Panc1 (cell line): ENCODE results near the gene DLGAP1.

Experiments used
- POLR2AphosphoS5 ChIP-seq: IDR thresholded peaks from 2 replicates; pipeline ENCODE4 v1.6.1; 2012; ENCODE audit warnings: mild to moderate bottlenecking, low read depth, low read length, moderate library complexity
- SIN3A ChIP-seq: IDR thresholded peaks from 2 replicates; pipeline ENCODE4 v1.6.1; 2012; ENCODE audit warnings: low read depth, mild to moderate bottlenecking, low read length, moderate library complexity, borderline replicate concordance; ENCODE audit not compliant: insufficient read depth
- TCF7L2 ChIP-seq: IDR thresholded peaks from 2 replicates; pipeline ENCODE4 v1.6.1; 2011; ENCODE audit warnings: mild to moderate bottlenecking, low read depth, low read length, inconsistent platforms
- TF ChIP-seq, protein P1 (sequence below): fragments of 450-650 bp; IDR thresholded peaks from 2 replicates; pipeline ENCODE4 v1.5.1; 2017; ENCODE audit warnings: mild to moderate bottlenecking
- TF ChIP-seq, protein P2 (sequence below), 2 experiments: IDR thresholded peaks; 2 replicates each; pipeline ENCODE4 v1.6.1; 2011 to 2012; ENCODE audit warnings: low read depth in 2 of 2, control low read depth in 1 of 2, low read length in 1 of 2, mild to moderate bottlenecking in 1 of 2, moderate library complexity in 1 of 2; ENCODE audit not compliant: insufficient read depth in 1 of 2

DNA sequence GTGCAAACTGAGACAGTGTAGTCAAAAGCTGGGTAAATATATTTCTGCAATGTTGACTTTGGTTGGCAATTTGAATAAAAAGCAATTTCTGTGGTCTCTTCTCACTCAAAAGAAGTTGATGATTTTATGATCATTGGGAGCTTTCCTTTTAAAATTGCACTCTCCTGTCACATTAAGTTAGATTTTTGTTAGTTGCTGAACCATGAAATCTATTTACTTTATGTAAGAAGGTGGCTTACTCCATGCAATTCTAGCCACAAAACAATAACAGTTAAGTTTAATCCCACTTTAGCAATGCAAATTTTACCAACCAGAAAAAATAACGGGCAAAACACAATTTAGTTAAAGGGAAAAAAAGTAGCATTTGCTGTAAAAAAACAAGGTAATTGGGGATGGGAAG, 48.3 kb downstream of the DLGAP1 start:
- no peak for TF ChIP-seq POLR2AphosphoS5
- TF ChIP-seq TCF7L2: no peak
- TF ChIP-seq, protein P1, sequence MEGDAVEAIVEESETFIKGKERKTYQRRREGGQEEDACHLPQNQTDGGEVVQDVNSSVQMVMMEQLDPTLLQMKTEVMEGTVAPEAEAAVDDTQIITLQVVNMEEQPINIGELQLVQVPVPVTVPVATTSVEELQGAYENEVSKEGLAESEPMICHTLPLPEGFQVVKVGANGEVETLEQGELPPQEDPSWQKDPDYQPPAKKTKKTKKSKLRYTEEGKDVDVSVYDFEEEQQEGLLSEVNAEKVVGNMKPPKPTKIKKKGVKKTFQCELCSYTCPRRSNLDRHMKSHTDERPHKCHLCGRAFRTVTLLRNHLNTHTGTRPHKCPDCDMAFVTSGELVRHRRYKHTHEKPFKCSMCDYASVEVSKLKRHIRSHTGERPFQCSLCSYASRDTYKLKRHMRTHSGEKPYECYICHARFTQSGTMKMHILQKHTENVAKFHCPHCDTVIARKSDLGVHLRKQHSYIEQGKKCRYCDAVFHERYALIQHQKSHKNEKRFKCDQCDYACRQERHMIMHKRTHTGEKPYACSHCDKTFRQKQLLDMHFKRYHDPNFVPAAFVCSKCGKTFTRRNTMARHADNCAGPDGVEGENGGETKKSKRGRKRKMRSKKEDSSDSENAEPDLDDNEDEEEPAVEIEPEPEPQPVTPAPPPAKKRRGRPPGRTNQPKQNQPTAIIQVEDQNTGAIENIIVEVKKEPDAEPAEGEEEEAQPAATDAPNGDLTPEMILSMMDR: no peak
- TF ChIP-seq SIN3A: no peak
- TF ChIP-seq, protein P2, sequence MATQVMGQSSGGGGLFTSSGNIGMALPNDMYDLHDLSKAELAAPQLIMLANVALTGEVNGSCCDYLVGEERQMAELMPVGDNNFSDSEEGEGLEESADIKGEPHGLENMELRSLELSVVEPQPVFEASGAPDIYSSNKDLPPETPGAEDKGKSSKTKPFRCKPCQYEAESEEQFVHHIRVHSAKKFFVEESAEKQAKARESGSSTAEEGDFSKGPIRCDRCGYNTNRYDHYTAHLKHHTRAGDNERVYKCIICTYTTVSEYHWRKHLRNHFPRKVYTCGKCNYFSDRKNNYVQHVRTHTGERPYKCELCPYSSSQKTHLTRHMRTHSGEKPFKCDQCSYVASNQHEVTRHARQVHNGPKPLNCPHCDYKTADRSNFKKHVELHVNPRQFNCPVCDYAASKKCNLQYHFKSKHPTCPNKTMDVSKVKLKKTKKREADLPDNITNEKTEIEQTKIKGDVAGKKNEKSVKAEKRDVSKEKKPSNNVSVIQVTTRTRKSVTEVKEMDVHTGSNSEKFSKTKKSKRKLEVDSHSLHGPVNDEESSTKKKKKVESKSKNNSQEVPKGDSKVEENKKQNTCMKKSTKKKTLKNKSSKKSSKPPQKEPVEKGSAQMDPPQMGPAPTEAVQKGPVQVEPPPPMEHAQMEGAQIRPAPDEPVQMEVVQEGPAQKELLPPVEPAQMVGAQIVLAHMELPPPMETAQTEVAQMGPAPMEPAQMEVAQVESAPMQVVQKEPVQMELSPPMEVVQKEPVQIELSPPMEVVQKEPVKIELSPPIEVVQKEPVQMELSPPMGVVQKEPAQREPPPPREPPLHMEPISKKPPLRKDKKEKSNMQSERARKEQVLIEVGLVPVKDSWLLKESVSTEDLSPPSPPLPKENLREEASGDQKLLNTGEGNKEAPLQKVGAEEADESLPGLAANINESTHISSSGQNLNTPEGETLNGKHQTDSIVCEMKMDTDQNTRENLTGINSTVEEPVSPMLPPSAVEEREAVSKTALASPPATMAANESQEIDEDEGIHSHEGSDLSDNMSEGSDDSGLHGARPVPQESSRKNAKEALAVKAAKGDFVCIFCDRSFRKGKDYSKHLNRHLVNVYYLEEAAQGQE (IDR thresholded peaks at IDR 0.05; ENCODE audit: insufficient read depth in 1 of 2, low read depth in 2 of 2, low read length in 1 of 2): no peak
